NK-92 treated with Interleukin-12 subunit alpha and Interleukin-12 subunit beta, amount 100 ng/mL, for 24 hours (cell line): ENCODE data around the gene ENDOV.

Experiments
- DNase-seq: peaks from one replicate; lab custom pipeline; 2025; lab: John Stamatoyannopoulos, UW

The ENDOV gene

GRCh38 chr17:80449930-80450576 is 35.1 kb downstream of the ENDOV start:
- no peak for DNase-seq

- DNase-seq, result no peak
These were observed 36.3 kb downstream of the ENDOV start for GRCh38 chr17:80451104-80451775.

GRCh38 chr17:80452173-80452915 is 37.4 kb downstream of the ENDOV start:
- no peak for DNase-seq

GRCh38 chr17:80453126-80453997 is 38.4 kb downstream of the ENDOV start:
- DNase-seq, result no peak

- no peak for DNase-seq
These were observed 39.1 kb downstream of the ENDOV start for GRCh38 chr17:80453998-80454556.

- peak; percentile 94 for DNase-seq
These were observed 39.8 kb downstream of the ENDOV start for GRCh38 chr17:80454557-80455335.

- no peak for DNase-seq
These were observed 40.4 kb downstream of the ENDOV start for GRCh38 chr17:80455336-80455710.

- no peak for DNase-seq
These were observed 40.8 kb downstream of the ENDOV start for GRCh38 chr17:80455784-80456183.

GRCh38 chr17:80456465-80457235 is 41.7 kb downstream of the ENDOV start:
- no peak for DNase-seq

GRCh38 chr17:80457236-80457856 is 42.4 kb downstream of the ENDOV start:
- peak; percentile 45 for DNase-seq

GRCh38 chr17:80458016-80458415 is 43.0 kb downstream of the ENDOV start:
- no peak for DNase-seq

- no peak for DNase-seq
These were observed 44.3 kb downstream of the ENDOV start for GRCh38 chr17:80459234-80459633.

GRCh38 chr17:80460429-80460834 is 45.5 kb downstream of the ENDOV start:
- no peak for DNase-seq

GRCh38 chr17:80461528-80462160 is 46.7 kb downstream of the ENDOV start:
- DNase-seq, result no peak

GRCh38 chr17:80463784-80464400 is 48.9 kb downstream of the ENDOV start:
- DNase-seq, result no peak

- no peak for DNase-seq
These were observed 49.5 kb downstream of the ENDOV start for GRCh38 chr17:80464486-80464885.

- DNase-seq, result no peak
These were observed 50.5 kb downstream of the ENDOV start for GRCh38 chr17:80465327-80465974.

GRCh38 chr17:80466188-80466705 is 51.3 kb downstream of the ENDOV start:
- DNase-seq, result no peak
